ENCODE data around the gene RENBP.

RENBP gene

GRCh38 chrX:153933748-153934147 lies 10.7 kb downstream of the RENBP start:
- no peak for DNase-seq (ENCODE audit: low spot score)

GRCh38 chrX:153932220-153932915 lies 12.1 kb downstream of the RENBP start:
- no peak for DNase-seq (ENCODE audit: low spot score)

DNA sequence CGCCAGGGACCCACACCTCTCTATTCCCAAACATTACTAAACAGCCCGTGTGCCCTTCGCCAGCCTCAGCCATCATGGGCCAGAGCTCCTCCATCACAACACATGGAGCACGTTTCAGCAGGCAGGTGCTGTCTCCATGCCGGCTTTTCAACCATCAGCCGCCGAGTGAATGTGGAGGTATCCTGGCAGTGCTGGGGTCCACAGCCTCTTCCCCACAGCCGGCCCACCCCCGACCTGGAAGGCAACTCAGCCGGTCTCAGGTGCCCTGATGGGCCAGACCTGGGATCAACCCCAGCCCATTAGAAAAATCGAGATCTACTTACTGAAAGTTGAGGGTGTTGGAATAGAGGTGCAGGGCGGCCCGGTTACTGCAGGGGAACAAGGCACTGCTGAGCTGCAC lies 12.7 kb downstream of the RENBP start:
- DNase-seq (ENCODE audit: low spot score): no peak

DNA sequence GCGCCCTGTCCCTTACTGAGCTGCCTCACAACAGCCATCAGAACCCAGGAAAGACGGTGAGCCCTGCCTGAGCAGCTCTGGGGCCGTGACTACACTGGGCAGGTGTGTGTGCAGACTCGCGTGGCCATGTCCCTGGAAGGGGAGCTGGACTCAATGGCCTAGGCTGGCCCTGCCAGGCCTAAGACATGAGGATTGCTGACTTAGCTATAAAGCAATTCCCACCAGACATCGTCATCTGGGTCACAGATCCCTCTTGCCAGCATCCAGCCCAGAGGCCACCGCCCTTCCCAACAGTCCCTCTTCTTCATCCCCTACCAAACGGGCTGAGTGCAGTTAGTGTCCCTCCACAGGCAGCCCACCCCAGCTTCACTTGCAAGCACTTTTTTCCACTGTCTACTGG lies 13.3 kb downstream of the RENBP start:
- DNase-seq (ENCODE audit: low spot score): no peak

DNA sequence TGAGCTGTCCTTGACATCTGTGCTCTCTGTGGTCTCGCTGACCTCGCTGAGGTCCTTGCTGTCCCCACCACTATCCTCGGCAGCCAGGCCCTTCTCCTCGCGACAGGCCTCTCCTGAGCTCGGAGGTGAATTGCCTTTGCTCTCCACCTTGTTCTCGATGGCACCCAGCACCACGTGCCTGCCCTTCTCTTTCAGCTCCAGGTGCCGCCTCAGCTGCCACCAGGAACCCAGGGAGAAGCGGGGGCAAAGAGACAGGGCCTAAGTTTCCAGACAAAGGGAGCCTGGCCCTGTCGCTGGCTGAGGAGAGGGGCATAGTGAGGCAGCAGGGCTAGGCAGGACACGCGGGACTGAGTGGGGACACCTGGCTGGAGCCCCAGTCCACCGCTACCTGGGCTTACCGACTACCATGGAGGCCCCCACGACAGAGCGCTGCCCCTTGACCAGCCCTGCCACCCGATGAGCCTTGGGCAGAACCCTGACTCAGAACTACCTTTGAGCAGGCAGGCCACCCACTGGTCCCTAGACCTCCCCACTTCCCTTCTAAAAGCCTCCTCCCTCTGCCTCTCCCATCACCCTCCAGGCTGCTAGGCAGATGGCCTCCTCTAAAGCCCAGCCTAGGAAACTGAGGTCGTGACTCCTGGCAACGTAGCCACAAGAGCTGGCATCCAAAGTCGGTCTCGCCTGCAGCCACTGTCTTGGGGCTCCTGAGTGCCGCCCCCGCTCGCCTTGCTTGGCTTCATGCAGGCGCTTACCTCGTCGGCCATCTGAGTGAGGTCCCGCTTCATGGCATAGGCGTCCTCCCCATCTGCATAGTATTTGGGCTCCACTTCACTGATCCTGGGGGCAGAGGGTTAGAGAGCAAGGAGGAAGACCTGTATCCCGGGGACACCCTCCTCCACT lies 14.2 kb downstream of the RENBP start:
- no peak for DNase-seq (ENCODE audit: low spot score)

DNA sequence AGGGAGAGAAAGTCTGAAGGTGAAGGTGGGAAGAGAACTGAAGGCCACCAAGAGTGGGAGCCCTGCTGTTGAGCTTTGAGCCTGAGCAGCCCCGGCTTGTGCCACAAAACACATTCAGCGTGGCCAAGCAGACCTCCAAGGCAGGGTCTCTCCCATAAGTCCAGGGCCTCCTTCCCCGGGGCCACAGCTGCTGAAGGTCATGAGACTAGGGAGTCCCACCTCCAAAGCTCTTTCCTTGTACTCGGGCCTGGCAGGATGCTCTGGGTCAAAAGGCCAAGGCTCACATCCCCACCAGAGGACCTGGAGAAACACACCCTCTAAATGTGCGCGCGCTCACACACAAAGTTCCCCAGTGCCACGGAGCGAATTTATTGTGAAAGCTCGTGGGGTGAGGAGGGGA lies 14.9 kb downstream of the RENBP start:
- DNase-seq (ENCODE audit: low spot score): no peak

- DNase-seq (ENCODE audit: low spot score): no peak
These were observed 15.6 kb downstream of the RENBP start for GRCh38 chrX:153928846-153929245.

DNA sequence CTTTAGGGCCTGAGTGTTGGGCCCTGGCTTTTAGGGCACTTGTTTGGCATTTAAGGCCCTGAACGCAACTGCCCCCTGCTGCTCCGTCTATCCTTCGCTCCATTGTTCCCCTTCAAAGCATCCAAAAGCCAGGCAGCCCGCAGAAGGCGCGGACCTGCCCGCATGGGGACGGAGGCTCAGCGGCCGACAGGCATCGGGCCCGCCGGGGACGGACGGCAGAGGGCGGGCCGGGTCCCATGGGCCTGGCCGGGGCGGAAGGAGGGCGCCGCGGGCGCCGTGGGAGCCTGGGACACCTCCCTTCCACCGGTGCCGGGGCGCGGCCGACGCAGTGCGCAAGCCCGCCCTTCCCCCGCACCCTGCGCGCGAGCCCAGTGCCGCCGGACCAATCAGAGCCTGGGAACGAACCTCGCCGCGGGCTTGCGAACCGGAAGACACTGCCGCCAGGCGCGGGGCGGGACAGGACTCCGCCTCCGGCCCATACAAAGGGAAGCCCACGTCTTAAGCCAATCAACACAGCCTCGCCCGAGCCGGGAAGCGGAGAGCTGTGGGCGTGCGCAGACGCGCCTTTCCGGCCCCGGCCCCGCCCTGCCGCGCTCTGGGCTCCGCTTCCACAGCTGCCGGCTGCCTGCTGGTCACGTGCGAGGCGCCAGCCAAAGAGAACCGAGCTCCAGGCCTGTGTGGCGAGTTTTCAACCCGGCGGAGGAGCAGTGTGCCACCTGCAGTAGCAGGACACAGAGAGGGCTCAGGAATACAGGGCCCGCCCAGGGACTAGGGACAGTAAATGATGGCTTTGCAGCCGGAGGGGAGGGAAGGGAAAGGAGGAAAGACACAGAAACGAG lies 16.3 kb downstream of the RENBP start:
- DNase-seq (ENCODE audit: low spot score): peak; percentile 95

DNA sequence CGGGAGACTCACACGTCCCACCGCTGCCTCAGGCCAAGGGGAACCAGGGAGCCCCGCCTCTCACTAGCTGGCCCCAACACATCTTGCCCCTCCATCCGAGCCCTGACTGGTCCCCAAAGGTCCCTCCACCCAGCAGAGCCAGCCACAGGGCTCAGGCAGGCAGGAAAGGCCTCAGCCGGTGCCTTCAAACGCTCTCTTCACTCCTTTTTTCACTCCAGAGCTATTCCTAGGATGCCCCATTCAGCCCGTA lies 16.8 kb downstream of the RENBP start:
- no peak for DNase-seq (ENCODE audit: low spot score)

DNA sequence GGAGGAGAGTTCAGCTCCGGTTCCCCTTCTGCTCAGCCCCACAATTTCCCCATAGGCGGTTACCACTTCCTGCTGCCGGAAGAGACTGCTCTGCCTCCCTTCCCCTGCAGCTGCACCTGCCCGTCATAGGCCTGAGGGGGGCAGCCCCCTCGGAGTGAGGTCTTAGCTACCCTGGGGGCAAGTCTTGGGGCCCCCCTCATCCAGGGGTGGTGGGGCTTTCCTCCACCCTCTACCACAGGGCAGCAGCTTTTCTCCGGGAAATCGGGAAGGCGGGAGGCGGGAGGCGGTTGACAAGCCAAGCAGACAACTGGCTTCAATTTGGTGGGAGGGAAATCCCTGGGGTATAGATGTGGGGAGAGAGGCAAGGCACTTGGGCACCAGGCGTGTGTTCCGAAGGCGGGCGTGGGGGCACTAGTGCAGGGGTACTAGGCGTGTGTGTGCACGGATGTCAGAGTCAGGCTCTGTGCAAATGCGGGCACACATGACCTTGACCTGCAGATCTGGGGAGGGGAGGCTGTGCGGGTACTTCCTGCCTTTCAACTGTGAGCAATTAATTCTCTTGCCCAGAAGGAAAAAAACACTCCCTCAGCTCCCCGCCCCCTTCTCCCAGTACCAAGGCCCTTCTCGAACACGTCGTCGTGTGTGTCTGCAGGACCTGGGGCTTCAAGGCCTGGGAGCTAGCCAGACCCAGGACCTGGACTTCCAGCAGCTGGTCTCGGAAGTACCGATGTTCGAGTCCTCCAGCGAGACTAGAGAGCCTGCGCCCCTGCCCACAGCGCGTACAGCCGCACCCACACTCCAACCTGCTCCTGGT lies 17.4 kb downstream of the RENBP start:
- DNase-seq (ENCODE audit: low spot score): no peak

DNA sequence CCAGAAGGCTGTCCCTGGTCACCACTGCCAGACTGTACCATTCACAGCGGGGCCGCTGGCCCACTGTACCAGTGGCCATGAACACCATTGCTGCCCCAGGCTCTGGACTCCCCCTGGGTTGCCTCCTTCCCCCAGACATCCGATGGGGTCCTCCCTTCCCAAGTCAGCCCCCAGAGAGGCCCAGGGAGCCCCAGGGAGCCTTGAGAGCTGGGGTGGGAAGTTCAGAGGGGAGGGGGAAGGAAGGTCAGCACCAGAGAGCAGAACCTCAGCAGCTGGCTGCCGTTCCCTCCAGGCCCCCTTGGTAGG lies 17.9 kb downstream of the RENBP start:
- no peak for DNase-seq (ENCODE audit: low spot score)

- no peak for DNase-seq (ENCODE audit: low spot score)
These were observed 18.5 kb downstream of the RENBP start, which contains the start of gene ARHGAP4 for GRCh38 chrX:153925739-153926551. Gene ARHGAP4, minus strand, starts transcription at chrX:153926264. Its CDS starts 62 bp downstream, at chrX:153926202.

GRCh38 chrX:153925387-153925738 lies 19.1 kb downstream of the RENBP start:
- DNase-seq (ENCODE audit: low spot score): no peak

GRCh38 chrX:153924149-153924861 lies 20.1 kb downstream of the RENBP start:
- DNase-seq (ENCODE audit: low spot score): no peak

- no peak for DNase-seq (ENCODE audit: low spot score)
These were observed 21.2 kb downstream of the RENBP start for GRCh38 chrX:153922932-153923857.

- no peak for DNase-seq (ENCODE audit: low spot score)
These were observed 22.7 kb downstream of the RENBP start for GRCh38 chrX:153921511-153922446.

DNA sequence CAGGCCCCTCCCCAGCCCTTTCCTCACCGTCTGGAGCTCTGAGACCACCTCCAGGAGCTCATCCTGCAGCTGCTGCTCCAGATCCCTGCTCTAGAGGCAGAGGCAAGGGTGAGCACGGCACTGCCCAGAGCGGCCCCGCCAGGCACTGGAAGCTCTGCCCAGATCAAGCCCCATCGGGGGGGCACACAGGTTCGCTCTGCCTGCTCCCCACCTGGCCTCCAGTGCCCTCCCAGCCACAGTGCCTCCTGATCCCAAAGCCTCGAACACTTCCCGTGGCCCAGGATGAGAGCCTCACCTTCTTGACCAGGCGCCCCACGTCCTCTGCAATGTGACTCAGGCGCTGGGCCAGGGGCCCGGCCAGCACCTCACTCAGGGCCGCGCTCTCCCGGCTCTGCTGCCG lies 23.4 kb downstream of the RENBP start:
- no peak for DNase-seq (ENCODE audit: low spot score)

DNA sequence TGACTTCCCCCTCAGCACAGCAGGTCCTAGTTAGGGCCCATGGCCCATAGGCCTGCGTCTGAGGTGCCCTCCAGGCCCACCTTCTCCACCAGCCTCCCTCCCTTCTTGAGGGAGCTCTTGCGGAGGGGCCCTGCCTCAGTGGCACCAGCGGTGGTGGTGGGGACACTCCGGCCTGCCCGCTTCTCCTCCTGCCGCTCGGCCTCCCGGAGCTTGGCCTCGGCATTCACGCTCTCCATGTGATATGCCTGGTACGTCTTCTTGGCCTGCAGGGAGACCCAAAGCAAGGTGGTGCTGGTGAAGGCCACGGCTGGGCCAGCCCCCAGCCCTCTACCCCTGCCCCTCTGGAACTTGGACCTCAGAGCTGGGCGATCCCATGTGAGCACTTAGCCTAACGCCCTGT lies 23.9 kb downstream of the RENBP start:
- DNase-seq (ENCODE audit: low spot score): no peak

Measured in globus pallidus (tissue), 1 donor.